IPS-18c (cell line): ENCODE results near the gene ZNF407.

Experiments used
- H3K4me3 ChIP-seq: 2 replicates; pipeline ENCODE4 v1.7.0; 2013; ENCODE audit warnings: low read depth, mild to moderate bottlenecking, low read length, moderate library complexity; ENCODE audit not compliant: insufficient read depth
- H3K9me3 ChIP-seq: one replicate; pipeline ENCODE4 v1.6.1; 2013; ENCODE audit warnings: mild to moderate bottlenecking, low read length, moderate library complexity; ENCODE audit not compliant: control insufficient read depth, insufficient read depth

The ZNF407 gene

DNA sequence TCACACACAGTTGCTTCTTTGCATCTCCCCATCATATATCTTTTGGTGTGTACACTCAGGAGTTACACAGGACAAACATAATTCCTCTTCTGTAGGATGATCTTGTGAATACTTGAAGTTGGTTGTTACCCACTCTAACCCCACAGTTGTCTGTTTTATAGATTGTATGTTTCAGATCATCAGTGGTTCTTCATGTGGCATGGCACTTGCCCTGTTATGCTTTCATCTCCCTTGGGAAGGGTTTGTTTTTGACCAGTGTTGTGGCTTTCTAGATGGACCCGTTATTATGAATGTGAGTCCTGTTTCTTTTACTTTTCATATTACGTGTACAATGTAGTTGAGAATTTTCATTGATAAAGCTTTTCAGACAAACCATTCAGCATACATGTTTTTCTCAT, 82.0 kb downstream of the ZNF407 start:
- Histone ChIP-seq H3K9me3 (no peaks in the 10 kb centered on the region), H3K4me3 (no peak overlapping the region)

DNA sequence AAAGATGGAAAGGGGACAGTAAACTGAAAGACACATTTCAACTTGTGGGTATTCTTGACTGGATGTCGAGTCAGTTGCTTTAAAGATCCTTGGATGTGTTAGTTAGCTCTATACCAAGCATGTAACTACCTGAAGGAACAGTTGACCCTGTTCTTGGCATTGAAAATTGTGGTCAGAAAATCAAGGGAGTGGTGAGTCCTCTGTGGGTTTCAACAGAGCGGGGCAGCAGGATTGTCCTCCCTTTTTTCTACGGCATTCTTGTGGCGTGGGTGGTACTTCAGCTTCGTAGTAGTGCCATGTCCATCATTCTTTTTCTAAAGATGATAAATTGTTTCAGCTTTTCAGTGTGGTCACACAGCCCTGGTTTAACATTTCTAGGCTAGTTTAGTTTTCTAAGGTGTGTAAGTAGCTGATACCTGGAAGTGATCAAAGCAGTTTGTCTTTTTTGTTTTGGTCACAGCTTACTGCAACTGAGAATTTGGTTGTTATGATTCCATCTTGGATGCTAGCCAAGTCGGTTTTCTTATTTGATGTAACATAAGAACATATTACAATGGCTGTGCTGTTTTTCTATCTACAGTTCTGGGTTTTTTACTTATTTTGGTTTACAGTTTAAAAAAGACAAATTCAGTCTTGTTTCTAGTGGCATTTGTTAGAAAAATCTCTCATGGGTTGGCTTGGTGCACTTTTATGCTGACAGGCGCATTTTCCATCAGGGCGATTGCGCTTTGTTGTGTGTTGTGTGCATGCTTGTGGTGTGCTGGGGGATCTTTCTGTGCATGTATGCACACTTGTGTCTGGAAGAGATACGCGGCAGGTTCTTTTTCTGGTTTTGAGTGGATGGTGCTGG, 84.7 kb downstream of the ZNF407 start:
- H3K9me3 ChIP-seq: no peaks in the 10 kb centered on the region
- H3K4me3 ChIP-seq: no peak overlapping the region

DNA sequence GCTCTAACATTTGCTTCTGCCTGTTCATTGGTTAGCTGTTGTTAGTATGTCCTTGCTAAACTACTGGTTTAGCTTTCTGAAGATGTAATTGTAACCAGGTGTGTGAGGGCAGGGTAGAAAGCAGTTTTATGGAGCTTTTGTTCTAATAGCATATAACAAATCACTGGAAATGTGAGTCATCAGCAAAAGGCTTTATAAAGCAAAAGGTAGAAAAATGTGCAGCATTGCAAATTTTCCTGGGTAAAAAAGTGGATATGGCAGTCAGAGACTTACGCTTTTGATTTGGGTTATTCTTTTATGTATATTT, 85.3 kb downstream of the ZNF407 start:
- H3K4me3 ChIP-seq: no peak overlapping the region
- no peaks in the 10 kb centered on the region for H3K9me3 ChIP-seq

GRCh38 chr18:74683573-74683972, 85.9 kb downstream of the ZNF407 start:
- Histone ChIP-seq H3K9me3 (no peaks in the 10 kb centered on the region), H3K4me3 (no peak overlapping the region)

DNA sequence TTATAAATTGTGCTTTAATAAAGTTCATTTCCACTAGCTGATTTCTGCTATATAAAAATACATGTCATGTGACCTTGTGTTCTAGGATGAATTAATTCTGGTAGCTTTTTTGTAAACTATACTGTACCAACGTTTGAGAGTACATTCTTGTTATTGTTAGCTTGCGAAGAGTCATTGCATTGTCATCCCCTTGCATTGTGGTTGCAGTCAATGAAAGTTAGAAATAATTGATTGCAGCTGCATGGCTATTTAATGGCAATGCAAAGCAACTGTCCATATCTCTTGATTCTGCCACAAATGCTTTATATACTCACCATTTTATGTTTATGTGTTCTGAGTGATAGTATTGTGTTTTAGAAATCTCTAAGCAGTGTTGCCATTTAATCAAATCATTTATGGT, 91.6 kb downstream of the ZNF407 start:
- H3K9me3 ChIP-seq: no peaks in the 10 kb centered on the region
- H3K4me3 ChIP-seq: no peak overlapping the region

DNA sequence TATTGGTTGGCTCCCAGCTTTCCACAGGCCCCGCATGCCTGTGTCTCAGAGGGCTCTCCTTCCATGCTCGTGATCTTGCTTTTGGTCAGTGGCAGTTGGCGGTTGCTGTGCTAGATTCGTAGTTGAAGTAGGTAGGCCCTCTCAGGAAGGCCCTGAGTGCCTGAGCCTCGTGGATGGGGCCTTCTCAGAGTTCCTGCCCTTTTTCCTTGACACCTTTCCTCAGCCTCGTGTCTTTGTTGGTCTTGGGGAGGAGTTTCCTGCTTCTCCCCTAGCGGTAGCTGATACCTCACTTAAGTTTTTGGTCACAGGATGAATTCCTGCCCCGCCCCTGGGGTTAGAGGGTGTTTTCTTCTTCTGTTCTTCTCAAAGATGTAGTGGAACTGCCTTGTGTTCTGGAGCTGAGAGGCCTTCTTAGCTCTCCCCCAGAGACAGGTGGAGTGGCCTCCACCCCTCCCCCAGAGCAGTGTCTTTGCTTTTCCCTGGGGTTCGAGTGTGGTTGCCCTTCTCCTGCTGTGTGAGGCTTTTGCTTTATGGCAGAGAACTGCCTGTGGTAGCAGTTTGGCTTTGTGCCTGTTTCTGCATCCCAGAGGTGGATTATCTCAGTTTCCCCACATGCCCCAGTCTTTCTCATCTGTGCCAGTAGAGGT, 94.8 kb downstream of the ZNF407 start:
- Histone ChIP-seq H3K9me3 (no peaks in the 10 kb centered on the region), H3K4me3 (no peak overlapping the region)

DNA sequence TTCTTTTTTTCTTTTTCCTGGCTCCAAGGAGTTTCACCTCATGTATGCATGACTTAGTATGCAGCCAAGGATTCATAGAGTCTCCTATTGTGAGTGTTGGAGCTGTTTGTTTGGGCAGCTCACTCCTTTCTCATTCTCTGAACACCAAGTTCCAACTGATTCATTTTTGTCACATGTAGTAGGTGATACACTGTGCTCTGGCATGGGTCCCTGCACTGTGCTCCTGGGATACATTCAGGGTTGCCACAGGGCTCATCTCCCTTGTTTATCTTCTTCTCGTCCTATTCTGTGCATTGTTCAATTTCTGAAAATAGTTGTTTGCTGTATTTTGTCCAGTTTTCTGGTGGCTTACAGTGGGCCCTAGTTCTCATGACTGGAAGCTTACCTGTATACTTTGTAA, 96.8 kb downstream of the ZNF407 start:
- Histone ChIP-seq H3K4me3 (no peak overlapping the region), H3K9me3 (no peaks in the 10 kb centered on the region)

- Histone ChIP-seq H3K4me3 (no peak overlapping the region), H3K9me3 (no peaks in the 10 kb centered on the region)
Measured at GRCh38 chr18:74695170-74695569, 97.5 kb downstream of the ZNF407 start.

DNA sequence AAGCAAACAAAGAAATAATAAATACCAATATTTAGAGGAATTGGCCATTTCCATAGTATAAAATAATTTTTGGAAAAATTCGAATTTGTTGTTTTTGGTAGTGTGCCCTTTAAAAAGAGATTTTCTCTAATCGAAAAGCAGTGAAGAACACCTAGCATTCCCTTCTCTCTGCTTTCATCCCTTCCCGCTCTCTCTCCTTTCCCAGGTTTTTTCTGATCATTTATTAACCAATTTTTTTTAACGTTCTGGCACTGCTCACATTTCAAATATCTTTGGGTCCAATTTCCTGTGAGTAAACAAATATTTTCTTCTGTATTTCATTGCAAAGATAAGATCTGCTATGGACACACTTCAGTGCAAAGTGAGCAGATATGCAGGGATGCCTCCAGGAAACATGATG, 101.2 kb downstream of the ZNF407 start:
- no peaks in the 10 kb centered on the region for H3K9me3 ChIP-seq

DNA sequence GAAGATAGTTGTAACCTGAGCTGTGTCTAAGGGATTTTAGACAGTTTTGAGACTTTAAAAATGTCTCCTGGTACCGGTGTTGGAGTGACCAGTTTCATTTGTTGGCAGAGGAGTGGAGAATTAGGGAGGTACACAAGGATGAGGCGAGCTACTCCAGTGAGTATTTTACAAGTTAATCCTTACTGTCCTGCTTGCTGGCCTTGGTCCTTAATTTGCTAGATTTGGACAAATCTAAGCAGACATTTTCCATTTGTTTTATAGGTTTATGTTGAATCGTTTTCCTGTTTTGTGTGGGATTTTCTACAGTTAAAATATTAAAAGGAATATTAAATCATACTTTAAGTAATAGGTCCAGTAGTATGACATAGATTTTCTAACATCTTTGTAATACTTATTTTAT, 101.8 kb downstream of the ZNF407 start:
- no peaks in the 10 kb centered on the region for H3K9me3 ChIP-seq
- no peak overlapping the region for H3K4me3 ChIP-seq

More for the DNA sequence above, 101.2 kb downstream of the ZNF407 start:
- H3K4me3 ChIP-seq: no peak overlapping the region

- H3K4me3 ChIP-seq: no peak overlapping the region
- no peaks in the 10 kb centered on the region for H3K9me3 ChIP-seq
Measured at GRCh38 chr18:74702950-74703349, 105.3 kb downstream of the ZNF407 start.

GRCh38 chr18:74708169-74708568, 110.5 kb downstream of the ZNF407 start:
- no peak overlapping the region for H3K4me3 ChIP-seq
- no peaks in the 10 kb centered on the region for H3K9me3 ChIP-seq

DNA sequence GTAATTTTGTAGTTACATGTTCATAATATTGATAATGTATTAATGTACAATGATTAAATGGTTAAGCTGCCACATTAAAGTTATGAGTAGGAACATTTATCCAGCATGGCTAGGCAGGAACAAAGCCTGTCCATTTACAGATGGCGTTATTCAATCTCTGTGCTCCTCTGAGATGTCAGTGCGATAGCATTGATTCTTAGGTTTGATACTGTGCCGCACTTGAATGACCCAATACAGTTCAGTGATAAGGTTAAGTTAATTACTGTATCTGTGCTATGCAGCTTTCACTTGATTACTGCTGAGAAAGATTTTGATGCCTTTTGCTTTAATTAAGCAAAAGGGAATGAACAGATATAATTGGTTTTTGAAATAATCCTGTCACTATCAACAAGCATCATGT, 111.8 kb downstream of the ZNF407 start:
- Histone ChIP-seq H3K4me3 (no peak overlapping the region), H3K9me3 (no peaks in the 10 kb centered on the region)

DNA sequence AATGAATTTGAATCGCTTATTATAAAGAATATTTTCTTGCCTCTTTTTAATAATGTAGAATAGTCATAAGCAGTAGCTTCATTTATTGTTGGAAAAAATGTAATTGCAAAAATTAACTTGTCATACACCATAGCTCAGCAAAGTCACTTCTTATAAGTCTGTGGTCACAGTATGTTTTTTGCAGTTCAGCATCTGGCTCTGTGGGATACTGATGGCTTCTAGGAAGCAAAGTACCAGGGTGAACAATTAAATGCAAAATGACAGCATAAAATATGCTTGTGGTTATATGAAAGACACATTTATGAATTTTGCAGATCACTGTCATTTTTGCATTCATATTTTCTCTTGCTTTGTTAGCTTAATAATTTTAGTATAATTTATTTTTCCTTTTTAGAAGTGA, 116.5 kb downstream of the ZNF407 start:
- H3K4me3 ChIP-seq: no peak overlapping the region
- H3K9me3 ChIP-seq: no peaks in the 10 kb centered on the region

GRCh38 chr18:74714791-74715190, 117.1 kb downstream of the ZNF407 start:
- H3K4me3 ChIP-seq: no peak overlapping the region
- H3K9me3 ChIP-seq: no peaks in the 10 kb centered on the region

GRCh38 chr18:74715306-74715705, 117.6 kb downstream of the ZNF407 start:
- no peak overlapping the region for H3K4me3 ChIP-seq

GRCh38 chr18:74715865-74716712, 118.4 kb downstream of the ZNF407 start:
- H3K9me3 ChIP-seq: no peaks in the 10 kb centered on the region

More at GRCh38 chr18:74715306-74715705, 117.6 kb downstream of the ZNF407 start:
- no peaks in the 10 kb centered on the region for H3K9me3 ChIP-seq

GRCh38 chr18:74718312-74718711, 120.6 kb downstream of the ZNF407 start:
- no peaks in the 10 kb centered on the region for H3K9me3 ChIP-seq
- no peak overlapping the region for H3K4me3 ChIP-seq

More at GRCh38 chr18:74715865-74716712, 118.4 kb downstream of the ZNF407 start:
- H3K4me3 ChIP-seq: no peak overlapping the region
